ENCODE measurements around the gene NLRC5.

The NLRC5 gene

DNA sequence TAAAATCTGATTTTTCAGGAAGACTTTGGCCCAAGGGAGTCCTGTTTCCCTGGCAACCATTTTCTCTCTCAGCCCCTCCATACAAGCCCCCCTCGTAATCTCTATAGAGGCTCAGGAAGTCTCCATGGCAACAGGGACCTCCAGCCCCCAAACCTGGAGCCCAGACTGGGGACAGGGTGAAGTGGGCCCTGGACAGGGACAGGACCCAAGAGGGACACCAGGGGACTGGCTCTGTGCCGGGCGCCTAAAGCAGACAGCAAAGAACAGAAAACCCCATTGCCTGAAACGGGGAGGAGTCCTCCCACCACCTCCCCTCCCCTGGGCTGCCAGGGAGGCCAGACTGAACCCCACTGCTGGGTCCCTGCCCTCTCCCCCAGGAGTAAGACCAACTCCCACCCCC is 143.7 kb downstream of the NLRC5 start:
- DNase-seq, result no peak
